DOHH2 (cell line): ENCODE measurements around the gene GPC5.

Experiments used
- H3F3A ChIP-seq: fragments of 200-600 bp; sonication (generic), shearing (Covaris generic); 2 replicates; pipeline ENCODE4 v1.6.0; 2016; ENCODE audit warnings: antibody characterized with exemption, mild to moderate bottlenecking; ENCODE audit not compliant: control insufficient read depth, insufficient read depth
- H3K27ac ChIP-seq: fragments of 200-600 bp; sonication (generic); 2 replicates; pipeline ENCODE4 v1.5.1; 2014; ENCODE audit warnings: low read depth, mild to moderate bottlenecking, low read length, moderate library complexity
- H3K27me3 ChIP-seq: fragments of 200-600 bp; sonication (generic); 2 replicates; pipeline ENCODE4 v1.6.1; 2014; ENCODE audit warnings: mild to moderate bottlenecking, low read length, mixed read lengths; ENCODE audit not compliant: control insufficient read depth
- H3K36me3 ChIP-seq: fragments of 200-600 bp; sonication (generic); 2 replicates; pipeline ENCODE4 v1.6.1; 2014; ENCODE audit warnings: mild to moderate bottlenecking, low read length, moderate library complexity, mixed read lengths; ENCODE audit not compliant: control insufficient read depth
- H3K4me1 ChIP-seq: fragments of 200-600 bp; sonication (generic); 2 replicates; pipeline ENCODE4 v1.6.1; 2014; ENCODE audit warnings: mild to moderate bottlenecking, low read length, mixed read lengths; ENCODE audit not compliant: control insufficient read depth
- H3K4me2 ChIP-seq: fragments of 200-600 bp; sonication (generic); 2 replicates; pipeline ENCODE4 v1.6.0; 2014; ENCODE audit warnings: mild to moderate bottlenecking, low read length, moderate library complexity
- H3K4me3 ChIP-seq: fragments of 200-600 bp; sonication (generic); 2 replicates; pipeline ENCODE4 v1.5.1; 2014; ENCODE audit warnings: mild to moderate bottlenecking, low read length, mixed read lengths
- H3K79me2 ChIP-seq: fragments of 200-600 bp; sonication (generic); 2 replicates; pipeline ENCODE4 v1.6.1; 2014; ENCODE audit warnings: mild to moderate bottlenecking, low read length, mixed read lengths; ENCODE audit not compliant: control insufficient read depth
- H3K9me2 ChIP-seq: fragments of 200-600 bp; sonication (generic); replicated peaks from 2 replicates; pipeline ENCODE4 v1.6.1; 2014; ENCODE audit warnings: mild to moderate bottlenecking, low read length, mixed read lengths; ENCODE audit not compliant: control insufficient read depth
- H3K9me3 ChIP-seq: fragments of 200-600 bp; sonication (generic); 2 replicates; pipeline ENCODE4 v1.6.1; 2014; ENCODE audit warnings: antibody characterized with exemption, low read length, mixed read lengths; ENCODE audit not compliant: control insufficient read depth, insufficient read depth
- H4K20me1 ChIP-seq: fragments of 200-600 bp; sonication (generic); 2 replicates; pipeline ENCODE4 v1.6.0; 2014; ENCODE audit warnings: low read depth, mild to moderate bottlenecking, antibody characterized with exemption, low read length, moderate library complexity; ENCODE audit not compliant: control insufficient read depth, insufficient read depth
- CTCF ChIP-seq: fragments of 200-600 bp; sonication (generic); IDR thresholded peaks from one replicate; pipeline ENCODE4 v1.5.1; 2014; ENCODE audit warnings: antibody characterized with exemption, mild to moderate bottlenecking, low read depth, low read length; ENCODE audit not compliant: poor library complexity, severe bottlenecking
- EZH2phosphoT487 ChIP-seq: fragments of 200-600 bp; sonication (generic); IDR thresholded peaks from 2 replicates; pipeline ENCODE4 v1.6.1; 2017; ENCODE audit warnings: borderline replicate concordance, mild to moderate bottlenecking, antibody characterized with exemption, low read length, moderate library complexity, mixed read lengths

GPC5 gene

DNA sequence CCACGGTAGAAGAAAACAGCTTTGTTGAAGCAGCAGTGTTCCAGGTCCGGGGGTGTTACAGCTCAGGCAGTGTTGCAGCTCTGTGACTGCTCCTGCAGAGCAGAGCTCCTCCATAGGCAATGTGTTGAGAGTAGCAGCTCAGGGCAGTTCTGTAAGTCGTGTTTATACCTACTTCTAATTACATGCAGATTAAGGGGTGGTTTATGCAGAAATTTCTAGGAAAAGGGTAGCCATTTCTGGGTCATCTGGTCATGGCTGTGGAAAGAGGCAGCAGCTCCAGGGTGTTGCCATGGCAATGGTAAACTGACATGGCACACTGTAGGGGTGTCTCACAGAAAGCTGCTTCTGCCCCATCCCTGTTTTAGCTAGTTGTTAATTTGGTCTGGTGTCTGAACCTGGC is 316.4 kb downstream of the GPC5 start:
- Histone ChIP-seq H3F3A (no peaks in the 10 kb centered on the region), H3K4me3 (no peak overlapping the region), H3K9me2 (no peaks in the 10 kb centered on the region), H3K4me2 (no peak overlapping the region), H3K79me2 (no peaks in the 10 kb centered on the region), H3K9me3 (no peaks in the 10 kb centered on the region), H3K27me3 (no peaks in the 10 kb centered on the region), H3K27ac (no peak overlapping the region), H3K4me1 (no peaks in the 10 kb centered on the region), H3K36me3 (no peaks in the 10 kb centered on the region), H4K20me1 (no peaks in the 10 kb centered on the region)
- TF ChIP-seq EZH2phosphoT487 (no peak), CTCF (no peak)

GRCh38 chr13:91716436-91717065 is 318.1 kb downstream of the GPC5 start:
- Histone ChIP-seq H3K9me2 (no peaks in the 10 kb centered on the region), H3K9me3 (no peaks in the 10 kb centered on the region)

GRCh38 chr13:91719033-91719432 is 320.6 kb downstream of the GPC5 start:
- Histone ChIP-seq H3K27me3 (no peaks in the 10 kb centered on the region), H3K9me2 (no peaks in the 10 kb centered on the region), H3K9me3 (no peaks in the 10 kb centered on the region), H3K4me2 (no peak overlapping the region), H3F3A (no peaks in the 10 kb centered on the region), H4K20me1 (no peaks in the 10 kb centered on the region), H3K79me2 (no peaks in the 10 kb centered on the region), H3K27ac (no peak overlapping the region), H3K36me3 (no peaks in the 10 kb centered on the region), H3K4me1 (no peaks in the 10 kb centered on the region), H3K4me3 (no peak overlapping the region)
- TF ChIP-seq CTCF (no peak), EZH2phosphoT487 (no peak)

More at GRCh38 chr13:91716436-91717065, 318.1 kb downstream of the GPC5 start:
- no peaks in the 10 kb centered on the region for H3K4me1 ChIP-seq
- no peaks in the 10 kb centered on the region for H3K36me3 ChIP-seq
- no peak for TF ChIP-seq CTCF
- no peak for TF ChIP-seq EZH2phosphoT487
- H3K4me2 ChIP-seq, result no peak overlapping the region
- H3K4me3 ChIP-seq, result no peak overlapping the region
- no peak overlapping the region for H3K27ac ChIP-seq
- no peaks in the 10 kb centered on the region for H3K79me2 ChIP-seq
- H3F3A ChIP-seq, result no peaks in the 10 kb centered on the region
- H3K27me3 ChIP-seq, result no peaks in the 10 kb centered on the region
- H4K20me1 ChIP-seq, result no peaks in the 10 kb centered on the region
